ENCODE data around the gene PRDM1. TPM values are rescaled to one million over a fixed set of nuclear protein-coding genes. Genes with fewer than 3 reads are reported as not detected.

The PRDM1 gene
- total RNA-seq, 1 donor from 2014 or later = 10.5 TPM

GRCh38 chr6:106090001-106090400, 3.9 kb downstream of the PRDM1 start:
- Mint-ChIP-seq H3K4me3 (ENCODE audit: unreplicated experiment) (peak overlapping the region; percentile 63), H3K27ac (ENCODE audit: unreplicated experiment) (no peak overlapping the region), H3K27me3 (ENCODE audit: low read depth, unreplicated experiment) (no peaks in the 10 kb centered on the region), H3K36me3 (ENCODE audit: low read depth, unreplicated experiment) (peaks cover 4% of the 10 kb centered on the region), H3K9me3 (ENCODE audit: unreplicated experiment) (no peaks in the 10 kb centered on the region), H3K4me1 (ENCODE audit: low read depth, unreplicated experiment) (peaks cover 23% of the 10 kb centered on the region)
- Histone ChIP-seq H3K9me3 (ENCODE audit: insufficient read depth, low read depth, low read length) (no peaks in the 10 kb centered on the region), H3K27me3 (ENCODE audit: insufficient read depth, low read length) (no peaks in the 10 kb centered on the region), H3K27ac (ENCODE audit: low read depth, low read length) (no peak overlapping the region), H2AFZ (ENCODE audit: low read depth, low read length) (no peak overlapping the region), H3K4me2 (ENCODE audit: low read length) (peak overlapping the region; percentile 89), H3K4me3 (ENCODE audit: insufficient read depth, low read depth, low read length) (peak overlapping the region; percentile 27), H3K4me1 (ENCODE audit: insufficient read depth, low read length) (peaks cover 33% of the 10 kb centered on the region), H3K9ac (ENCODE audit: low read length) (peak overlapping the region; percentile 86), H3K36me3 (ENCODE audit: insufficient read depth, low read length) (no peaks in the 10 kb centered on the region), H4K20me1 (ENCODE audit: insufficient read depth, low read length) (no peaks in the 10 kb centered on the region), H3K79me2 (ENCODE audit: insufficient read depth, low read length) (peaks cover 55% of the 10 kb centered on the region)
- TF ChIP-seq EZH2 (IDR thresholded peaks at IDR 0.05; ENCODE audit: insufficient read depth, low read length) = no peak
- TF ChIP-seq CTCF (IDR thresholded peaks at IDR 0.05; ENCODE audit: insufficient read depth, low read depth, low read length) = peak; percentile 14
- FAIRE-seq (peak; percentile 54), DNase-seq (ENCODE audit: low read depth) (no peak)

GRCh38 chr6:106092279-106092678, 6.1 kb downstream of the PRDM1 start:
- no peaks in the 10 kb centered on the region for H4K20me1 ChIP-seq (ENCODE audit: insufficient read depth, low read length)
- H3K27ac Mint-ChIP-seq (ENCODE audit: unreplicated experiment) = no peak overlapping the region
- FAIRE-seq (no peak), DNase-seq (ENCODE audit: low read depth) (no peak)
- H3K9me3 ChIP-seq (ENCODE audit: insufficient read depth, low read depth, low read length) = no peaks in the 10 kb centered on the region
- no peak overlapping the region for H3K9ac ChIP-seq (ENCODE audit: low read length)
- no peaks in the 10 kb centered on the region for H3K27me3 ChIP-seq (ENCODE audit: insufficient read depth, low read length)
- peaks cover 18% of the 10 kb centered on the region for H3K4me1 Mint-ChIP-seq (ENCODE audit: low read depth, unreplicated experiment)
- no peaks in the 10 kb centered on the region for H3K9me3 Mint-ChIP-seq (ENCODE audit: unreplicated experiment)
- peaks cover 6% of the 10 kb centered on the region for H3K36me3 Mint-ChIP-seq (ENCODE audit: low read depth, unreplicated experiment)
- H3K4me3 Mint-ChIP-seq (ENCODE audit: unreplicated experiment) = no peak overlapping the region
- H3K4me3 ChIP-seq (ENCODE audit: insufficient read depth, low read depth, low read length) = no peak overlapping the region
- H2AFZ ChIP-seq (ENCODE audit: low read depth, low read length) = no peak overlapping the region
- H3K4me2 ChIP-seq (ENCODE audit: low read length) = no peak overlapping the region
- H3K4me1 ChIP-seq (ENCODE audit: insufficient read depth, low read length) = peaks cover 17% of the 10 kb centered on the region
- peaks cover 51% of the 10 kb centered on the region for H3K79me2 ChIP-seq (ENCODE audit: insufficient read depth, low read length)
- TF ChIP-seq CTCF (IDR thresholded peaks at IDR 0.05; ENCODE audit: insufficient read depth, low read depth, low read length) (no peak), EZH2 (IDR thresholded peaks at IDR 0.05; ENCODE audit: insufficient read depth, low read length) (no peak)
- H3K27me3 Mint-ChIP-seq (ENCODE audit: low read depth, unreplicated experiment) = no peaks in the 10 kb centered on the region
- no peak overlapping the region for H3K27ac ChIP-seq (ENCODE audit: low read depth, low read length)
- peaks cover 5% of the 10 kb centered on the region for H3K36me3 ChIP-seq (ENCODE audit: insufficient read depth, low read length)

GRCh38 chr6:106094261-106094963, 8.3 kb downstream of the PRDM1 start:
- Histone ChIP-seq H3K4me1 (ENCODE audit: insufficient read depth, low read length) (peaks cover 18% of the 10 kb centered on the region), H3K27ac (ENCODE audit: low read depth, low read length) (no peak overlapping the region), H3K9ac (ENCODE audit: low read length) (no peak overlapping the region), H3K36me3 (ENCODE audit: insufficient read depth, low read length) (peaks cover 5% of the 10 kb centered on the region), H4K20me1 (ENCODE audit: insufficient read depth, low read length) (no peaks in the 10 kb centered on the region), H2AFZ (ENCODE audit: low read depth, low read length) (no peak overlapping the region), H3K9me3 (ENCODE audit: insufficient read depth, low read depth, low read length) (no peaks in the 10 kb centered on the region), H3K79me2 (ENCODE audit: insufficient read depth, low read length) (peaks cover 37% of the 10 kb centered on the region), H3K4me2 (ENCODE audit: low read length) (no peak overlapping the region), H3K27me3 (ENCODE audit: insufficient read depth, low read length) (no peaks in the 10 kb centered on the region), H3K4me3 (ENCODE audit: insufficient read depth, low read depth, low read length) (no peak overlapping the region)
- TF ChIP-seq EZH2 (IDR thresholded peaks at IDR 0.05; ENCODE audit: insufficient read depth, low read length) (no peak), CTCF (IDR thresholded peaks at IDR 0.05; ENCODE audit: insufficient read depth, low read depth, low read length) (no peak)
- H3K27me3 Mint-ChIP-seq (ENCODE audit: low read depth, unreplicated experiment) = no peaks in the 10 kb centered on the region
- H3K4me3 Mint-ChIP-seq (ENCODE audit: unreplicated experiment) = no peak overlapping the region
- H3K4me1 Mint-ChIP-seq (ENCODE audit: low read depth, unreplicated experiment) = peaks cover 28% of the 10 kb centered on the region
- H3K36me3 Mint-ChIP-seq (ENCODE audit: low read depth, unreplicated experiment) = peaks cover 6% of the 10 kb centered on the region
- H3K9me3 Mint-ChIP-seq (ENCODE audit: unreplicated experiment) = no peaks in the 10 kb centered on the region
- DNase-seq (ENCODE audit: low read depth) = no peak
- peak; percentile 34 for FAIRE-seq
- no peak overlapping the region for H3K27ac Mint-ChIP-seq (ENCODE audit: unreplicated experiment)
